H1 (cell line): ENCODE data around the gene PRKCH. TPM values are rescaled to one million over a fixed set of nuclear protein-coding genes. Genes with fewer than 3 reads are reported as not detected.

Experiments
- CTCF ChIA-PET: fragments of 300-600 bp; sonication (Branson Sonifier 250); formaldehyde crosslinking; loops from one replicate; lab custom pipeline; 2021; ENCODE audit not compliant: partially characterized antibody; lab: Charles Lee
- POLR2A ChIA-PET: fragments of 300-600 bp; sonication (Branson Sonifier 250); formaldehyde crosslinking; loops from one replicate; lab custom pipeline; 2021; ENCODE audit warnings: inconsistent platforms; ENCODE audit not compliant: partially characterized antibody; lab: Charles Lee
- DNase-seq, 2 experiments: peaks; one replicate each; pipeline versions ENCODE4 v3.0.0 to v3.0.0-alpha.2; 2010 to 2022; ENCODE audit warnings: low spot score in 2 of 2, low read depth in 1 of 2, mixed read lengths in 1 of 2
- FAIRE-seq: peaks from 2 replicates; lab custom pipeline; 2011; peaks lifted over from hg19 to GRCh38; lab: Jason Lieb, UNC
- H2AFZ ChIP-seq: 2 replicates; pipeline ENCODE4 v1.8.1; 2012; ENCODE audit warnings: low read length, inconsistent platforms
- H2AK5ac ChIP-seq: 2 replicates; pipeline ENCODE4 v1.6.1; 2013; ENCODE audit warnings: low read depth, low read length
- H2BK120ac ChIP-seq: replicated peaks from 2 replicates; pipeline ENCODE3; 2013; ENCODE audit warnings: low read depth, low read length, inconsistent platforms
- H2BK12ac ChIP-seq: 2 replicates; pipeline ENCODE4 v1.6.1; 2013; ENCODE audit warnings: low read depth, low read length
- H2BK15ac ChIP-seq: 2 replicates; pipeline ENCODE4 v1.6.1; 2013; ENCODE audit warnings: low read length
- H2BK20ac ChIP-seq: 2 replicates; pipeline ENCODE4 v1.6.1; 2013; ENCODE audit warnings: low read length
- H2BK5ac ChIP-seq: 2 replicates; pipeline ENCODE4 v1.6.1; 2013; ENCODE audit warnings: low read depth, low read length
- H3K14ac ChIP-seq: 2 replicates; pipeline ENCODE4 v1.6.1; 2013; ENCODE audit warnings: inconsistent platforms; ENCODE audit not compliant: insufficient read length
- H3K18ac ChIP-seq: 2 replicates; pipeline ENCODE4 v1.6.1; 2013; ENCODE audit warnings: low read length; ENCODE audit errors: extremely low read depth
- H3K23ac ChIP-seq: 2 replicates; pipeline ENCODE4 v1.6.1; 2013; ENCODE audit warnings: inconsistent platforms; ENCODE audit not compliant: insufficient read length
- H3K23me2 ChIP-seq: 2 replicates; pipeline ENCODE4 v1.6.1; 2013; ENCODE audit warnings: low read depth, low read length
- H3K27ac ChIP-seq: 2 replicates; pipeline ENCODE4 v1.6.1; 2011; ENCODE audit warnings: low read depth, low read length, inconsistent platforms
- H3K27me3 ChIP-seq, 4 experiments: replicated peaks in 1 of 4; 1 replicate in 1 of 4; 2 replicates in 3 of 4; pipeline versions ENCODE4 v1.6.1 to v1.8.1; 2011 to 2013; ENCODE audit warnings: low read length in 3 of 4, mild to moderate bottlenecking in 3 of 4, inconsistent platforms in 2 of 4, mixed read lengths in 2 of 4, moderate library complexity in 1 of 4; ENCODE audit not compliant: control insufficient read depth in 3 of 4, insufficient read depth in 3 of 4; ENCODE audit errors: extremely low read depth in 1 of 4
- H3K36me3 ChIP-seq, 4 experiments: 2 replicates each; pipeline versions ENCODE4 v1.6.1 to v1.8.1; 2011 to 2013; ENCODE audit warnings: mild to moderate bottlenecking in 4 of 4, low read length in 3 of 4, moderate library complexity in 2 of 4, control low read depth in 1 of 4, inconsistent platforms in 1 of 4; ENCODE audit not compliant: insufficient read depth in 4 of 4, control insufficient read depth in 2 of 4
- H3K4ac ChIP-seq: replicated peaks from 2 replicates; pipeline ENCODE3; 2013; ENCODE audit warnings: low read length, low read depth, mixed read lengths, inconsistent platforms; ENCODE audit not compliant: insufficient read length
- H3K4me1 ChIP-seq, 4 experiments: replicated peaks in 1 of 4; 1 replicate in 1 of 4; 2 replicates in 3 of 4; pipeline versions ENCODE4 v1.6.1 to v1.8.1; 2011 to 2013; ENCODE audit warnings: low read length in 3 of 4, inconsistent platforms in 2 of 4, mixed read lengths in 1 of 4; ENCODE audit not compliant: insufficient read depth in 4 of 4, control insufficient read depth in 3 of 4
- H3K4me2 ChIP-seq, 2 experiments: 2 replicates each; pipeline versions ENCODE4 v1.6.1 to v1.8.1; 2011 to 2013; ENCODE audit warnings: low read depth in 2 of 2, low read length in 2 of 2, control low read depth in 1 of 2, inconsistent platforms in 1 of 2, mild to moderate bottlenecking in 1 of 2; ENCODE audit not compliant: insufficient read depth in 1 of 2
- H3K4me3 ChIP-seq, 4 experiments: fragments of 200-600, 300-600 bp in 1 of 4; sonication (generic), shearing (Covaris generic), sonication (Bioruptor Twin) in 1 of 4; 2 replicates each; pipeline versions ENCODE4 v1.5.1 to v1.8.1; 2011 to 2016; ENCODE audit warnings: low read length in 4 of 4, low read depth in 3 of 4, control low read depth in 2 of 4, inconsistent platforms in 2 of 4, mild to moderate bottlenecking in 2 of 4, mixed read lengths in 1 of 4, moderate library complexity in 1 of 4; ENCODE audit not compliant: insufficient read depth in 2 of 4; ENCODE audit errors: extremely low read depth in 1 of 4
- H3K56ac ChIP-seq: replicated peaks from 2 replicates; pipeline ENCODE3; 2013; ENCODE audit warnings: low read depth, mild to moderate bottlenecking, mixed read lengths, low read length, inconsistent platforms; ENCODE audit not compliant: insufficient read length
- H3K79me1 ChIP-seq: 2 replicates; pipeline ENCODE4 v1.6.1; 2013; ENCODE audit warnings: low read depth, low read length, control low read depth
- H3K79me2 ChIP-seq, 2 experiments: 2 replicates each; pipeline versions ENCODE4 v1.6.1 to v1.8.1; 2012 to 2013; ENCODE audit warnings: low read length in 2 of 2, mild to moderate bottlenecking in 2 of 2, inconsistent platforms in 1 of 2; ENCODE audit not compliant: insufficient read depth in 2 of 2, control insufficient read depth in 1 of 2
- H3K9ac ChIP-seq, 4 experiments: replicated peaks in 1 of 4; 1 replicate in 1 of 4; 2 replicates in 3 of 4; pipeline versions ENCODE4 v1.6.1 to v1.8.1; 2011 to 2013; ENCODE audit warnings: low read depth in 3 of 4, low read length in 3 of 4, control low read depth in 2 of 4, mild to moderate bottlenecking in 2 of 4, moderate library complexity in 2 of 4, inconsistent platforms in 1 of 4; ENCODE audit errors: extremely low read depth in 1 of 4
- H3K9me3 ChIP-seq, 2 experiments: 2 replicates each; pipeline versions ENCODE4 v1.6.1 to v1.8.1; 2012 to 2013; ENCODE audit warnings: mild to moderate bottlenecking in 2 of 2, moderate library complexity in 2 of 2, control low read depth in 1 of 2, inconsistent platforms in 1 of 2, low read depth in 1 of 2, low read length in 1 of 2, mixed read lengths in 1 of 2; ENCODE audit not compliant: insufficient read depth in 2 of 2
- H4K20me1 ChIP-seq, 2 experiments: replicated peaks in 1 of 2; 2 replicates each; pipeline versions ENCODE3 to v1.8.1; 2011 to 2013; ENCODE audit warnings: inconsistent platforms in 2 of 2, low read length in 2 of 2, mild to moderate bottlenecking in 1 of 2; ENCODE audit not compliant: insufficient read depth in 2 of 2, control insufficient read depth in 1 of 2
- H4K5ac ChIP-seq: 2 replicates; pipeline ENCODE4 v1.6.1; 2013; ENCODE audit warnings: low read length, low read depth, mixed read lengths, inconsistent platforms; ENCODE audit not compliant: insufficient read length
- H4K8ac ChIP-seq: 2 replicates; pipeline ENCODE4 v1.8.0; 2013; ENCODE audit warnings: mild to moderate bottlenecking, moderate library complexity, low read length, inconsistent platforms; ENCODE audit not compliant: insufficient read depth; ENCODE audit errors: extremely low read depth
- H4K91ac ChIP-seq: replicated peaks from 2 replicates; pipeline ENCODE3; 2013; ENCODE audit warnings: low read length, mixed read lengths, inconsistent platforms; ENCODE audit not compliant: insufficient read length
- BACH1 ChIP-seq: IDR thresholded peaks from 2 replicates; pipeline ENCODE4 v1.6.1; 2012; ENCODE audit warnings: low read length, improper control_type of control experiment
- CTBP2 ChIP-seq: IDR thresholded peaks from 2 replicates; pipeline ENCODE4 v1.7.0; 2011; ENCODE audit warnings: borderline replicate concordance, mild to moderate bottlenecking, moderate library complexity, mixed read lengths, low read length; ENCODE audit not compliant: insufficient read depth, insufficient read length
- EGR1 ChIP-seq: IDR thresholded peaks from 2 replicates; pipeline ENCODE4 v1.6.1; 2011; ENCODE audit warnings: low read depth, low read length, borderline replicate concordance
- HDAC6 ChIP-seq: IDR thresholded peaks from one replicate; pipeline ENCODE4 v1.7.1; 2012; ENCODE audit warnings: low read depth, mild to moderate bottlenecking, inconsistent platforms, low read length, moderate library complexity
- JUND ChIP-seq: IDR thresholded peaks from 2 replicates; pipeline ENCODE4 v1.6.1; 2011; ENCODE audit warnings: mild to moderate bottlenecking, improper control_type of control experiment, low read length
- MAFK ChIP-seq: IDR thresholded peaks from 2 replicates; pipeline ENCODE4 v1.6.1; 2012; ENCODE audit warnings: low read depth, mild to moderate bottlenecking, improper control_type of control experiment, low read length
- NRF1 ChIP-seq: IDR thresholded peaks from 2 replicates; pipeline ENCODE4 v1.6.1; 2011; ENCODE audit warnings: mild to moderate bottlenecking, low read depth, low read length, improper control_type of control experiment
- POU5F1 ChIP-seq: IDR thresholded peaks from 2 replicates; pipeline ENCODE4 v1.6.1; 2011; ENCODE audit warnings: low read depth, mild to moderate bottlenecking, low read length, moderate library complexity
- RAD21 ChIP-seq, 2 experiments: IDR thresholded peaks in 1 of 2; conservative IDR thresholded peaks in 1 of 2; 2 replicates each; pipeline ENCODE4 v1.6.1; 2011; ENCODE audit warnings: low read depth in 2 of 2, low read length in 2 of 2, improper control_type of control experiment in 1 of 2, inconsistent platforms in 1 of 2, mild to moderate bottlenecking in 1 of 2, moderate library complexity in 1 of 2
- RNF2 ChIP-seq: fragments of 200-900, 300-1000 bp; sonication (generic); IDR thresholded peaks from 2 replicates; pipeline ENCODE4 v1.7.1; 2016; ENCODE audit warnings: borderline replicate concordance, low read depth, mild to moderate bottlenecking, antibody characterized with exemption, low read length; ENCODE audit not compliant: poor library complexity, severe bottlenecking; ENCODE audit errors: missing control alignments
- RXRA ChIP-seq: IDR thresholded peaks from 2 replicates; pipeline ENCODE4 v1.6.1; 2011; ENCODE audit warnings: low read depth, mild to moderate bottlenecking, low read length, moderate library complexity; ENCODE audit not compliant: insufficient read depth
- SAP30 ChIP-seq: fragments of 300-600 bp; sonication (generic); IDR thresholded peaks from 2 replicates; pipeline ENCODE4 v1.7.1; 2012; ENCODE audit warnings: low read length, moderate library complexity, mild to moderate bottlenecking, inconsistent platforms; ENCODE audit not compliant: insufficient read depth, insufficient replicate concordance
- SP2 ChIP-seq: IDR thresholded peaks from 2 replicates; pipeline ENCODE4 v1.6.1; 2012; ENCODE audit warnings: mild to moderate bottlenecking, low read length, inconsistent platforms
- TCF12 ChIP-seq: IDR thresholded peaks from 2 replicates; pipeline ENCODE4 v1.6.1; 2011; ENCODE audit warnings: low read depth, mild to moderate bottlenecking, low read length
- WGBS, 2 experiments: shearing (Covaris generic) in 1 of 2; methylation state at CpG; one replicate each; pipeline versions ENCODE4 v1.1.6 to v1.1.7; 2013 to 2015; ENCODE audit warnings: low lambda C conversion rate in 2 of 2, mixed read lengths in 2 of 2, inconsistent platforms in 1 of 2, low coverage in 1 of 2, missing lambda C conversion rate in 1 of 2; ENCODE audit not compliant: insufficient replicate concordance in 2 of 2, insufficient coverage in 1 of 2, insufficient read length in 1 of 2; ENCODE audit errors: extremely low coverage in 1 of 2, missing lambda C conversion rate in 1 of 2; 5-methylcytosine and 5-hydroxymethylcytosine counted together
- polyA plus RNA-seq, 7 experiments: library from polyadenylated mRNA; depleted of rRNA in 3 of 7; stranded (reverse) in 5 of 7; unstranded in 2 of 7; fragments of >200 nt in 5 of 7; fragments of 200-250 nt in 2 of 7; gene quantifications; 1 replicate in 5 of 7; 2 replicates in 1 of 7; 4 replicates in 1 of 7; pipeline versions ENCODE4 v1.2.1 to v1.2.3, GENCODE V29; 2011 to 2013; ENCODE audit warnings: missing spikeins in 2 of 7, mixed read lengths in 2 of 7
- total RNA-seq: library from RNA; stranded (reverse); fragmentation: NEBNext Ultra II Directional; extraction: Animal tissue kit (Norgen Biotek cat#: 25700); gene quantifications from 2 replicates; pipeline ENCODE4 v1.2.1, GENCODE V29; 2021

The PRKCH gene
- total and polyA plus RNA-seq, 2 of the 8 experiments (the other 6 are each of a cell fraction or from before 2014, with no cell fraction given) = 6.4 to 7.0 TPM

DNA sequence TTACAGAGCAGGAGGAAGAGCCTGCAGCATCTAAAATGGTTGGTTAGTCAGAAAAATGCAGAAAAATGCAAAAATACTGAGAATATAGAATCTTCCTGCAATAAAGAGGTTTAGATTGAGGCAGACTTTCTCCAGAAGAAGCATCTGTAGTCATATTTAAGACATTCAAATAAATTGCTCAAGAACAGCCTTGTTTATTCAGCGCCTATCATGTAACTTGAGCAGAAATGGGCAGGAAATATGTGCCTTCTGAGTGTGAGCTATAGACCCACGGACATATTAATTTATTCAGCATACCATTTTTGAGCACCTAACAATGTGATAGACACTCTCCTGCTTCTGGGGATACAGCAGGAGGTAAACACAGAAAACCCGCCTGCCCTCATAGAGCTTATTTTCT is 272.0 kb downstream of the PRKCH start:
- Histone ChIP-seq H3K4me2 (no peak overlapping the region), H2AK5ac (no peak overlapping the region), H3K4me1 (peaks cover 0 to 6% (median under 1%) of the 10 kb centered on the region in 4 experiments; a peak in 3 of 7 replicates), H2AFZ (no peak overlapping the region), H3K14ac (no peak overlapping the region), H2BK120ac (no peak overlapping the region), H2BK15ac (no peak overlapping the region), H3K9me3 (no peaks in the 10 kb centered on the region), H3K4me3 (no peak overlapping the region), H4K5ac (no peak overlapping the region), H2BK20ac (no peak overlapping the region), H3K27ac (no peak overlapping the region), H4K8ac (no peak overlapping the region), H2BK5ac (no peak overlapping the region), H3K18ac (no peak overlapping the region), H3K79me2 (no peaks in the 10 kb centered on the region), H4K91ac (no peak overlapping the region), H3K56ac (no peak overlapping the region), H3K36me3 (no peaks in the 10 kb centered on the region), H4K20me1 (no peaks in the 10 kb centered on the region), H3K79me1 (no peaks in the 10 kb centered on the region), H2BK12ac (no peak overlapping the region), H3K23me2 (peaks cover 3% of the 10 kb centered on the region; the same call in 1 of the 2 replicates), H3K4ac (no peak overlapping the region), H3K27me3 (no peaks in the 10 kb centered on the region), H3K23ac (no peak overlapping the region), H3K9ac (no peak overlapping the region)
- WGBS, 2 experiments = 91% methylated on average over 3 of the region's 3 CpGs; no CpG with 5 or more reads in 1 of the 2 experiments
- ChIA-PET POLR2A (no interaction called here), CTCF (interaction anchor here (0.7 to 1.1 kb wide), 3 partner anchors 17 to 118 kb away, joined by 3 to 4 read pairs (median 3); no protein-coding TSS in a partner anchor)
- FAIRE-seq = no peak
- no peak for DNase-seq
- TF ChIP-seq POU5F1 (no peak), RNF2 (no peak), EGR1 (no peak), SAP30 (no peak), JUND (no peak), BACH1 (no peak), RXRA (no peak), SP2 (no peak), MAFK (no peak), CTBP2 (no peak), TCF12 (no peak), NRF1 (no peak), RAD21 (IDR thresholded peaks at IDR 0.05 in 1 of 2, conservative IDR thresholded peaks at IDR 0.05 in 1 of 2; ENCODE audit: low read depth in 2 of 2, low read length in 2 of 2) (no peak), HDAC6 (no peak)
